Measurements from ENCODE around the gene COX7A2L. TPM values are rescaled to one million over a fixed set of nuclear protein-coding genes. Genes with fewer than 3 reads are reported as not detected.

COX7A2L gene
- total RNA-seq, 3 donors from 2014 or later (not counting 1 experiment from before 2014, with no cell fraction given), result 45.8 to 59.1 (median 58.1) TPM

GRCh38 chr2:42376758-42377157, 15.7 kb upstream of the COX7A2L start:
- no peaks in the 10 kb centered on the region for H3K9me3 Mint-ChIP-seq
- DNase-seq, result no peak
- intact Hi-C loops (cut with micrococcal nuclease), result no loop called here
- H3K36me3 Mint-ChIP-seq, result no peaks in the 10 kb centered on the region
- ATAC-seq, result no peak
- Histone ChIP-seq H3K27me3 (ENCODE audit: control insufficient read depth, insufficient read depth, low read length) (no peaks in the 10 kb centered on the region), H3K36me3 (ENCODE audit: control insufficient read depth, insufficient read depth, low read length) (no peaks in the 10 kb centered on the region), H3K9me3 (ENCODE audit: control insufficient read depth, insufficient read depth, low read length) (no peaks in the 10 kb centered on the region), H3K4me1 (ENCODE audit: control insufficient read depth, insufficient read depth, low read length) (no peaks in the 10 kb centered on the region), H3K4me3 (ENCODE audit: low read length) (no peak overlapping the region), H3K27ac (ENCODE audit: low read length) (no peak overlapping the region)
- H3K27ac Mint-ChIP-seq, result no peak overlapping the region
- TF ChIP-seq CTCF (IDR thresholded peaks at IDR 0.05), result no peak
- H3K4me3 Mint-ChIP-seq, result no peak overlapping the region
- WGBS (ENCODE audit: insufficient coverage), result 72% methylated on average over 6 of the region's 7 CpGs
- peaks cover 17% of the 10 kb centered on the region in 2 donors for H3K27me3 Mint-ChIP-seq (ENCODE audit: low read depth in 2 of 2)
- H3K4me1 Mint-ChIP-seq, result no peaks in the 10 kb centered on the region

GRCh38 chr2:42372474-42373200, 11.6 kb upstream of the COX7A2L start:
- no peak for TF ChIP-seq CTCF (IDR thresholded peaks at IDR 0.05)
- H3K27me3 ChIP-seq (ENCODE audit: control insufficient read depth, insufficient read depth, low read length), result no peaks in the 10 kb centered on the region
- no peaks in the 10 kb centered on the region for H3K4me1 ChIP-seq (ENCODE audit: control insufficient read depth, insufficient read depth, low read length)
- no peak overlapping the region for H3K4me3 Mint-ChIP-seq
- H3K4me3 ChIP-seq (ENCODE audit: low read length), result no peak overlapping the region
- no peaks in the 10 kb centered on the region for H3K4me1 Mint-ChIP-seq
- H3K36me3 Mint-ChIP-seq, result no peaks in the 10 kb centered on the region
- no peak for ATAC-seq
- WGBS (ENCODE audit: insufficient coverage), result 50% methylated on average over 2 of the region's 3 CpGs
- no peaks in the 10 kb centered on the region for H3K9me3 ChIP-seq (ENCODE audit: control insufficient read depth, insufficient read depth, low read length)
- no peak for DNase-seq
- intact Hi-C loops (cut with micrococcal nuclease), result no loop called here
- no peak overlapping the region for H3K27ac Mint-ChIP-seq
- H3K27me3 Mint-ChIP-seq (ENCODE audit: low read depth in 2 of 2), result peaks cover 10 to 11% of the 10 kb centered on the region in 2 donors
- H3K36me3 ChIP-seq (ENCODE audit: control insufficient read depth, insufficient read depth, low read length), result no peaks in the 10 kb centered on the region
- H3K9me3 Mint-ChIP-seq, result no peaks in the 10 kb centered on the region
- H3K27ac ChIP-seq (ENCODE audit: low read length), result no peak overlapping the region

- WGBS (ENCODE audit: insufficient coverage), result 95% methylated on average over 11 of the region's 11 CpGs
- H3K9me3 ChIP-seq (ENCODE audit: control insufficient read depth, insufficient read depth, low read length), result no peaks in the 10 kb centered on the region
These were observed 10.8 kb upstream of the COX7A2L start for GRCh38 chr2:42371611-42372473.

More at GRCh38 chr2:42371611-42372473, 10.8 kb upstream of the COX7A2L start:
- DNase-seq, result no peak
- ATAC-seq, result no peak
- TF ChIP-seq CTCF (IDR thresholded peaks at IDR 0.05), result no peak
- Mint-ChIP-seq H3K9me3 (no peaks in the 10 kb centered on the region), H3K27ac (no peak overlapping the region), H3K4me1 (no peaks in the 10 kb centered on the region), H3K4me3 (no peak overlapping the region), H3K27me3 (ENCODE audit: low read depth in 2 of 2) (peaks cover 10 to 11% of the 10 kb centered on the region in 2 donors), H3K36me3 (no peaks in the 10 kb centered on the region)
- Histone ChIP-seq H3K27ac (ENCODE audit: low read length) (no peak overlapping the region), H3K4me1 (ENCODE audit: control insufficient read depth, insufficient read depth, low read length) (no peaks in the 10 kb centered on the region), H3K27me3 (ENCODE audit: control insufficient read depth, insufficient read depth, low read length) (no peaks in the 10 kb centered on the region), H3K36me3 (ENCODE audit: control insufficient read depth, insufficient read depth, low read length) (no peaks in the 10 kb centered on the region), H3K4me3 (ENCODE audit: low read length) (no peak overlapping the region)
- intact Hi-C loops (cut with micrococcal nuclease), result no loop called here
